NCI-H2081 (cell line): ENCODE results near the gene CAT.

Experiments used
- DNase-seq, 2 experiments: peaks; one replicate each; lab custom pipeline; 2025; lab: John Stamatoyannopoulos, UW

CAT gene

DNA sequence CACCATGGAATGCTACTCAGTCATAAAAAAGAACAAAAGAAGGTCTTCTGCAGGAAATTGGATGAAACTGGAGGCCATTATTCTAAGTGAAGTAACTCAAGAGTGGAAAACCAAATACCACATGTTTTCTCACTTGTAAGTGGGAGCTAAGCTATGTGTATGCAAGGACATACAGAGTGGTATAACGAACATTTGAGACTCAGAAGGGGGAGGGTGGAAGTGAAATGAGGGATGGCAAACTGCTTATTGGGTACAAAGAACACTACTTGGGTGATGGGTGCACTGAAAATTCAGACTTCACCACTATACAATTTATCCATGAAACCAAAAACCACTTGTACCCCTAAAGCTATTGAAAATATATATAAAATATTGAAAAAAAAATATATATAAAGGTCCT is 13.4 kb upstream of the CAT start:
- DNase-seq: no peak

DNA sequence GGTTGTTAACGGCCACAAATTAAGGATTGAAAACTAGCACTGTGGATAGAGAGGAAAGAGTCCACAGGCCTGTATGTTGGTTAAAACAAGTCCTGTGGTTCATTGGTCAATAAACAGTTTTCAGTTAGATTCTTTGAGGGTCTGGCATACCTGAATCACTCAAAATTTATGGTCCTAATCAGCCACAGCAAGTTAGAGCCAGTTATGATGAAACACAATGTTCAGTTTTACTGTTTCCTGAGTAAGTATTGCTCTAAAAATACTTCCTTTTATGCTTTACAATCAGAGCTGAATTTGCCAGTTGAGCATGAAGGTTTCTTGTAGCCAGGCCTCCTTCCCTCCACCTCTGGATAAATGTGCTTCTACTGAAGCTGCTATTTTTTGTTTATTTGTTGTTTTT is 12.9 kb upstream of the CAT start:
- no peak for DNase-seq

DNA sequence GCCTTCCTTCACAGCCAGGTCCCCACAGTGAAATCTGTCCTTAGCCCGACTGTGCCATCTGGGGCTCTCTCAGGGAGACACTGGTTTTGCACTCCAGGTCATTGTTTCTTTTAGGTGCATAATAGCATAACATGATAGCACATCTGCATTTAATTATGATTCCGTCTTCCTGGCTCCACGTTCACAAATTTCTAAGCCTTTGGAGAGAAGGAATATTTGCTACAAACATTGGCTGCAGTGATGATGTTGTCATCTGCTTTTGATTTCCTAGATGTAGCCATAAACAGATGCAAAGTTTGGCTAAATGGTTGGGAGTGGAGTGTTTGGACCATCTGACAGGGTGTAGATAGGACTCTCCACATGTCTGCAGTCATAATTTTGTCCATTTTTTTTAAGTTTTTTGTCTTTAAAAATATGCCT is 12.0 kb upstream of the CAT start:
- DNase-seq: no peak

DNA sequence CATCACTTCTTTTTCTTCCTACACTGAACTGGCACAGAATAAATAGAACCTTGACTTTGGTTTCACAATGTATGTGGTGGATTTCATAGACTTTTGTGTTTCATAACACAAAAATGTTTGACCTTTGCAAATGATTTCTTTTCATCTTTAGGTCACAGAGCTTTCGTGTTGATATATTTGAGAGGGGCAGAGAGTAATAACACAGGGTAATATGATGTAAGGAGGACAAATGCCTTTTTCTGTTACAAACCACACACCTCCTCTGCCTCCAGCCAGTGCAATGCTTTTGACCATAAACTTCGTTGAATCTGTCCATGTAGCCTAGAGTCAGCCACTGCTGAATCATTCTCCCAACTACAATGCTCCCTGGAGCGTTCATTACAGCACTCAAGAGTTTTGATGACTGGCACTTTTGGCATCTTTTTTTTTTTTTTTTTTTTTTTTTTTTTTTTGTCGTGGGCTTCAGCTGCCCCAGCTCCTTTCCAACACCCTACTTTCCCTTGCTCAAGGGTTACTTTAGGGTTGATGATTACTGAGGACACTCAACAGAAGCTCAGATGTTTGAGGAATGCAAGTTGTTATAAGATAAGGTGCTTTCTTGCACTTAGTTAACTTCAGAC is 11.4 kb upstream of the CAT start:
- DNase-seq: no peak

DNA sequence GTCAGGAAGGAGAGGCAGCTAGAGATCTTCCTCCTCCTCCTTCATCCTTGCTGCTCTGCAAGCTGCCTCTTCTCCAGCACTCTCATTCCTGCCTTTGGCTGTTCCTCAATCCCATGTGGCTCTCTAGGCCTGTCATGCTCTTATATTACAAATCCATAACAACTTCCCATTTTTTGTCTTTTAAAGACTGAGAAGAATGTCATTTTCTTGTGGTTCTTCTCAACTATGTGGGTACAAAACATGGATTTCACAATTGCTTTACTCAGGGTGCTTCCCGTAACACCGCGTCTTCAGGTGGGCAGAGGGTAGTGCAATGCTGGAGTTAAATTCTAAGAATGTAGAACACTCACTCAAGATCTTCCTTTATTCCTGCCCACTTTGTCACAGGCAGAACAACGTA is 6.8 kb upstream of the CAT start:
- DNase-seq: no peak

DNA sequence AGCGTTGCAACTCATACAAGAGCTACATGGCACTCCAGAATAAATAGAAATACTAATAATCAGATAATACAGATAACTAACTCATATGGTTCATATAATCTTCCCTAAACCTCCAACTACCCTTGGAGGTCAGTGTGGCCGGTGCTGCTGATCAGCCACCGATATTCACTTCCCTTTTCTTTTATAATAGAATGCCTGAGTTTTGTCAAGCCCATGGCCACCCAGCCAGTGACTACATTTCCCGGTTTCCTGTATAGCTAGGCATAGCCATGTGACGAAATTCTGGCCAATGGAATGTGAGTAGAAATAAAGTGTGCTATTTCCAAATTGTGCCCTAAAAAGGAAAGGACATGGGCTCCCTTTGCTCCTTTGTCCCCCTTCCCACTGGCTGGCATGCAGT is 5.9 kb upstream of the CAT start:
- DNase-seq: no peak

DNA sequence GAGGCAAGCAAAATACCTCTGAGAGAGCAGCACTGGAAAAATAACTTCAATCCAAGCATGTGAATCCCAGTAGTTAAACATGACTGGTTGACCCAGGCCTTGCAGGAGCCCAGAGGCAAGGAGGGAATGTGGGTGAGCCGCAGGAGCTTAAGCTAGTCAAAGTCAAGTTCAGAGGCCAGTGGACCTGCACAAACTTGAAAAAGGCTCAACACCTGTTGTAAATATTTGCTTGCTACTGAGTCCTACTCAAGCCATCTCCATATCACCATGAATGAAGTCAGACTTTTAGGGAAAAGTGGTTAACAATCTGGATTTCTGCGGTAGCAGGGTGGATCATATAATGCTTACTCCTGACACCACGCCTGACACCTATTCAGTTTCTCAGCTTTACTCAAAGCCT is 4.8 kb upstream of the CAT start:
- no peak for DNase-seq

DNA sequence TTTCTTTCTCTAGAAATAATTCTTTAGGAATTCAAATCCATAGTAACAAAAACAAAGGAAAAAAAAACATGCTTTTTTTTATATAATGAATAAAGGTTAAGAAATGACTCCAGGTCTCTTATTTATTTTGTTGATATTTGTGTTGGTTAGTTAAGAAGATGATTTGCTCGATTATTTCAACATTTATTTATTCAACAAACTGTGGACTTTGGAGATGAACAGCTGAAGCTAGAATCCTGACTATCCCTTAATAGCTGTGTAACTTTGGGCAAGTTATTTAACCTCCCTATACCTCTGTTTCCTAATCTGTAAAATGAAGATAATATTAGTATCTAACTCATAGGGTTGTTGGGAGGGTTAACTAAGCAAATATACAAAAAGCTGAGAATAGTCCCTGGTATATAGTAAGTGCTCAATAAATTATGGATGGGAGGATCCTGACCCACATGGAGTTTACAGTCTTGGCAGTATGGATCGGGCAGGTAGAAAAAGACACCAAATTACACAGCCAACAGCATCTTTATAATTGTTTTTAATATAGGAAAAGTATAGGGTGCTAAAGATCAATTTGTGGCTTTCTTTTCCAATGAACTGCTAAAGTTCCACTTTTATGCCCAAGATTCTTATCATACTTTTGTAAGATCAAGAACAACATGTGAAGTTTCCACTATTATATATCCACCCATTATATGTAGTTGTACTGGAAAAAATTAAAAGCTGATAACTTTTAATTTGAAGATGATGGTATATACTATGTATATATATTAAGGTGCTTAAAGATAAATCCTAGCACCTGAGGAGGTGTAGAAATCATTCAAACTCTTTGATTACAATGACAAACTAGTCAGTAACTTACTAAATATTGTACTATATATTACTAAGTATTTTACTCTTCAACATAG is 1.3 kb upstream of the CAT start:
- DNase-seq: no peak

DNA sequence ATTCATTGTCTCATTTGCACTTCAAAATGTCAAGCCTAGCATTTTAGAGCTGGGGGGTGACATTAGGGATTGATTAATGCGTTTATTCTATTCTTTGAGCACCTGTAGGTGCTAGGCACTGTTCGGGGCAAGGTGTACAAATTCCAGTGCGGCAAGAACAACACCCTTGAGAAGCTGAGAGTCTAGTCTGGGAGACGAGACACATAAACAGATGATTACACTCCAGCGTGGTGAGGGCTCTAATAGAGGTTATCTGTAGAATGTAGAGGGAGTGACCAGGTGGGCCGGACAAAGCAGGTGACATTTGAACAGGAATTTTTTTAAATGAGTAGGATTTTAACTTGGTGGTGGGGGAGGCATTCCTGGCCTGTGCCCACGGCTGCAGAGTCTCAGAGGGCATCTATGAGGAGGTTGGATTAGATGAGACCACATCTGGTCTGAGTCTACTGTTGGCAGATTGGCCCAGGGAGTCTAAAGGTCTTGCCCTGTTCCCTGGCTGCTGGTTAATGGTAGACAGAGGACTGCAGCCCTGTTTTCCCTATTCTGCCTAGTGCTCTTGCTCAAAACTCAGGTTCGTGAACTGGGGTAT is 970 bp downstream of the CAT start:
- no peak for DNase-seq

DNA sequence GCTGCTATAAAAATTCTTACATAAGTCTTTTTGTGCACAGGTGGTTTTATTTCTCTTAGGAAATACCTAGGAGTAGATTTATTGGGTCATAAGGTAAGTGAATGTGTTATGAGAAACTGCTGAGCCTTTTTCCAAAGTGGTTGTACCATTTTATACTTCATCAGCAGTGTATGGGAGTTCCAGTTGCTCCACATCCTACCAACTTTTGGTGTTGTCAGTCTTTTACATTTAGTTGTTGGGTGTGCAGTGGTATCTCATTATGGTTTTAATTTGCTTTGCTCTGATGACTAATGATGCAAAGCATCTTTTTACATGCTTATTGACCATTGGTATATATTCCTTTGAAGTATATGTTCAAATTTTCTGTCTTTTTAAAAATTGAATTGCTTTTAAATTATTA is 3.1 kb downstream of the CAT start:
- DNase-seq: no peak

DNA sequence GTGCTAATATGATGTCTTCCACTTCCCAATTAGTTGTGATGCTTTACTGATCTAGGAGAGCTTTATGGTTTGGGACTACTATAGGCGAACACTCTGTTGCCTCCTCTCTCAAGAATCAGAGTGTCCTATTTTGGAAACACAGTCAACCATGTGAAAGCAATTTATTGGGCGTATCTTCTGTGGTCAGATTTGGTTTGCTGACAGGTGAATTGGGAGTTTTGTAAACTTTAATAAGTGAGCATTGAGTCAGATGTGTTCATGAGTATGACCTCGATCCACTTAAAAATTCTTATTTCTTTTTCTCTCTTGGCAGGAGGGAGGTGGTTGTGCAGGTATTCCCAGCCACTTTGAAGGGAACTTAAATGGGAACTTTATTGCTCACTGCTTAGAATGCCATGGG is 4.4 kb downstream of the CAT start:
- DNase-seq: no peak

DNA sequence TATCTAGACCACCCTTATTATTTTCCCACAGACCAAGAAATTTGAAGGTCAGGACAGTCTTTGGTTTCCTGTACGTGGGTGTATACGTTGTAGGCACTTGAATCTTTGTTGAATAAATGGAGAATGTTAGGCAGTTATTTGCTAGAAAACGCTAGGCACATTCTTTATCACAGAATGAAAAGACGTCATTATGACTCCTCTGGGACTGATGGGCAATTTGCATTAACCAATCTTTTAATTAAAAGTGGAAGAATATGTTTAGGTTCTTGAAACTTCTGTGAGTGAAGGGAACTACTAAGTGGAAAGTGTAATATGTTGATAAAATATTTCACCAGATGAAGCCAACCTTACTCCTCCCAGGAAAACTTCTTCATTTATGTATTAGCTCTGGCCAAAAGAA is 5.7 kb downstream of the CAT start:
- no peak for DNase-seq

DNA sequence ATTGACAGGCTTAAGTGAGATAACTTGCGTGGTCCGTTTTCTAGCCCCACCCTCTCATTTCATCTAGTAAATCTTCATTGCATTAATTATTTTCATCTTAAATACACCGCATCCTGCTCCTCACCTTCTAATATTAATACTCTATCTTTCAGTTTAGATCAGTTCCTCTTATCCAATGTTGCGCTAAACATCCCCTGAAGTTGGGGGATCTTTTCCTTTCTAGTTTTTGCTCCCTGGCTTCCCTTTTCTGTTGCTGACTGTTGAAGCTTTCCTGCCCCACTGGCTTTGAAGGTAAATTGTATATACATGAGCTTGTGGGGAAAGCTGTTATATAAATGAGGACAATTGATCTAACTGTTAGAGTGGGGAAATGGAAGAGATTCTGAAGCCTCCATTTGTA is 7.2 kb downstream of the CAT start:
- no peak for DNase-seq

DNA sequence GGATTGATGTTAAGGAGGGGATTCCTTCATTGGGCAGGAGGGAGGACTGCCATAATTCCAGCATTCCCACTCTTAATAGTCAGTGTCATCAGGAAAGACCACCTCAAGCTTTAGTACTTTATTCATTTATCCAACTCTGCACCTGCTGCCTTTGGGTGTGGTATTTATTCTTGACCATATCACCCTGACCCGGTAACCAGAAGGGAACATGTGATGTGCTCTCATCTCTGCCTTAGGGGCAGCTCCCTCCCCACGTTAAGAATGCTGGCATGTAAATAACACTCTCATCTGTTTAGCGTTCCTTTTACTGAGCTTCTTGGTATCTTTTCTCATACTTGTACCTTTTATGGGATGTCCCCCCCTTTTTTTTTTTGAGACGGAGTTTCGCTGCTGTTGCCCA is 7.7 kb downstream of the CAT start:
- no peak for DNase-seq

DNA sequence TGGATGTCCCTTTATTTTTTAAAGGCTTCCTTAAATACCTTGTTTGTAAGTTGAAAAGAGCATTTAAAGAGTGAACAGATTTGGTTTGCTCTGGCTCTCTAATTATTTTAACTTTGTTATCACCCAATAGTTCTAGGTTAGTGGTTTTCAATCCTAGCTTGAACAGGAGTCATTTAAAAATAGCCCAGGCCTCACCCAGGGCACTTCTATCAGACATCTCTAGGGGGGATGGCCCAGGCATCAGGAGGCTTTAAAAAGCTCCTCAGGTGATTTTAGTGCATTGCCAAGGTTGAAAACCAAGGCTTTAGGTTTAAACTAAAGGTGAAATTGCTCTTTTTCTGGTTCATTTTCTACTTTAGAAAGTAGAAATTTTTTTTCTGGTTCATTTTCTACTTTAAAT is 8.3 kb downstream of the CAT start:
- no peak for DNase-seq

DNA sequence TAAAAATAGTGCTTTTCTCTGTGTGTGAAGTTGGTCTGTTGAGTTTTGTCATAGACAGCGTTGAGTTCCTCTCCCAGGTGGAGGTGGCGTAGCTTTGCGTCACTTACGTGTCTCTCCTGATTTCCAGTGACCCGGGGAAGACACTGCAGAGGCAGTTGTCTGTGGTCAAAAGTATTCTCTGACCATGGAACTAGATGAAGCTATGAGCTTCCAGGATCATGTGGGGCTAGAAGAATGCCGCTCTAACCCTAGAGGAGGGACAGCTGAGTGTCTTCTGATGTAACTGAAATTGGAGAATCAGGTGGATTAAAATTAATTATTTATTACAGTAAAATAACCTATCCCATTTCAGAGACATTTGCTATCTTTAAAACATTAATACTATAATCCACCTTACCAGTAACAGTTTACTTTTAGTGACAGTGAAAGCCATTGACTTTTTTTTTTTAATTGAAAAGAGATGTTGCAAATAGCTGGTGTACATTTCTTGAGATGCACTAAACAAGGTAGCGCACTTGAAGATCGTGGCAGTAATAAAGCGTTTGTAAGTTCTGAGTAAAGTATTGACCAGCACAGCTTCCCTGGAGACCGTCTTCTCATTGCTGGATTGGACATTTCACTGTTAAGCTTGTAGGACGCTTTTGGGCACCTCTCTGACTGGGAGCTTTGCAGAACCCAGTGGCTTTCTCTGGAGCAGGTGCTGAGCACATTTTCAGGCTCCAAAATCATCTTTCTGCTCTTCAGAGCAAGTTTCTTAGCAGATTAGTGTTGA is 9.7 kb downstream of the CAT start:
- DNase-seq: no peak

DNA sequence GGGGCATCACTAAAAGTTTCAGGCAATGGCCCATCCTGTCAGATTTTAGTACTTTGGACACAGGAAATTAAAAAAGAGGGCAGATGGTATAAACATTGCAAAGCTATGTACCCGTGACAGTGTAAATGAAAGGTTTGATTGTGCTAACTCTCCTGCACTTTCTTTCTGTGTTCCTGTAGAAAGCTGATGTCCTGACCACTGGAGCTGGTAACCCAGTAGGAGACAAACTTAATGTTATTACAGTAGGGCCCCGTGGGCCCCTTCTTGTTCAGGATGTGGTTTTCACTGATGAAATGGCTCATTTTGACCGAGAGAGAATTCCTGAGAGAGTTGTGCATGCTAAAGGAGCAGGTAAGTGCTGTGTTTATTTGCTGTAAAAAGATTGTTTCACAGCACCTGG is 10.3 kb downstream of the CAT start:
- no peak for DNase-seq

DNA sequence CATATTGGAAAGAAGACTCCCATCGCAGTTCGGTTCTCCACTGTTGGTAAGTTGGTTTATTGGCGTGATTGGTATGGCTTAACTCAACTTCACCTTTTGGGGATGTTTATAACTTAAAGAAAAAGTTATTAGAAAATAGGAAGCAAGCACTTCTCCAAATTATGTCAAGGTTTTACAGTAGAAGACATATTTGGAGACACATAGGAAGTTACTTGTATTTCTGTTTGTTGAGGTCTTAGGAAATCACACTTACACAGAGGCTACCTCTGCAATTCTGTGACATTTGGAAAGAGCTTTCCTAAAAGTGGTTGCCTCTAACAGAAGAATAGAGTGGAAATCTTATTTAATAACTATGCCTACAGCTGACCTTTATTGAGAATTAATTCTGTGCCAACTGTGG is 12.3 kb downstream of the CAT start:
- DNase-seq: no peak

DNA sequence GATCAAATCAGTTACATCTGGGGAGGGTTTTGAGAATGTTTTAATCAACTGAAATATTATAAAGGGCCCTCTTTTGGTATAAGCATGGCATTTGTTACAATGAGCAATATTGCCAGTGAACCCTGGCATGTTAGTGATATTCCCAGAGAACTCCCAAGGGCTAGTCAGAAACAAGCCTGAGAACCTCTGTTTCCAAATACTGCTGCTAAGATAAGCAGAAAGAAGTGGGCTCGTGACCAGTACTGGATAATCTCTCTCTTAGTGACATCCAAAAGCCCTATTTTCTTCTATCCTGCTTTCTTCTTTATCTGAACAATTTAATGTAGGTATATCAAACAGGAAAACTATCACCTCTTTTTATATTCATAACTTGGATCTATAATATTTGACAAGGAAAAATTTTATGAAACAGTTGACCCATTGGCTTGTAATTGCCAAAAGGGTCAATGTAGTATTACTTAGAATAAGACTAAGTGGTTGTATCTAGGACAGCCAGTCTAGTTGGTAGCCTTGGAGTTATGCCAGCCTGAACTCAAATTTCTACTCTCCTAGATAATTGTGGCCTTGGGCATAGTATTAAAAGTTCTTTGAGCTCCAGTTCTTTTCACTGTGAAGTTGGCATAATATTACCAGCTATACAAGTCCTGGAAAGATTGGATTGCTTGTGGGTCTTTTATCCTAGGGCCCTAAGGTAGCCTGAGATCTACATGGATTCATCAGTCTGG is 15.7 kb downstream of the CAT start:
- DNase-seq: no peak

DNA sequence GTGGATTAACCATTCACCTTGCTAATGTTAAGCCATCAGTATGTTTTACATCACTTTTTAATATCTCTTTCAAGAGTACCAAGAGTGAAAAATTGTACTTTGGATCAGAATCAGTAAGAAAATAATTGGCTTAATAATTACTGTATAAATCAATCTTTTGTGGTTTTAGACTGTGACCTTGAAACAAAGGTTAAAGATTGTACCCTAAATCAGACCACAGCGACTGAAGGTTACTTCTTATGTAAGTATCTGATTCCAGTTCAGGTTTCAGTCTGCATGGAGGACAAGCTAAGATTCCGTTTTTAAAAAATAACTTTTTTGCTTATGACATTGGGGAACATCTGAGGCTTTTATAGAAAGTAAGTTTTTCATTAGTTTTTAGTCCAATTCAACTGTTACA is 18.9 kb downstream of the CAT start:
- DNase-seq: no peak

DNA sequence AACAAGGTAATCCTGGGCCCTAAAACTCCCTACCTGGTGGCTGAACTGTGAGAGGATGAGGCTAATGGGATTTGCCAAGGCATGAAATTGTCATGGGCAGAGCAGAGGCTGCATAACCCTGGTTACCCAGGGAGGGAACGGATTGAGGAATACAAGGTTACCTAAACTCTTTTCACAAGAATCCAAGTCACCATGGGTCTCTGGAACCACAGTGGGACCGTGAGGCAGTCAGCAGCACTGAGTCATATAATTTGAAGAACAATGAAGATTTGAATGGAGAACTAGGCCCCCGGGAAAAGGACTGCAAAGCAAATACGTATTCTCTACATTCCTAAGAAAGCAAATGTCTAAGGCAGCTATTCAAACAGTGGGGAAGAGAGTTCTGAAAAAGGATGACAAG is 19.8 kb downstream of the CAT start:
- no peak for DNase-seq
